Neural cell (in vitro differentiated cells): ENCODE data around the gene HCLS1. TPM values are rescaled to one million over a fixed set of nuclear protein-coding genes. Genes with fewer than 3 reads are reported as not detected.

Source experiments
- H2AFZ ChIP-seq: fragments of 200-600, 300-800 bp; sonication (generic), shearing (Covaris generic); 2 replicates; pipeline ENCODE4 v1.6.0; 2014; ENCODE audit warnings: low read depth, mild to moderate bottlenecking, antibody characterized with exemption, low read length, moderate library complexity
- H3F3A ChIP-seq: fragments of 200-600 bp; shearing (Covaris generic); 2 replicates; pipeline ENCODE4 v1.6.1; 2016; ENCODE audit warnings: mild to moderate bottlenecking, moderate library complexity, mixed read lengths, antibody characterized with exemption, low read length; ENCODE audit not compliant: insufficient read depth, poor library complexity, severe bottlenecking
- H3K27ac ChIP-seq: fragments of 200-600, 300-800 bp; sonication (generic), shearing (Covaris generic); 2 replicates; pipeline ENCODE4 v1.5.1; 2014; ENCODE audit warnings: mild to moderate bottlenecking, low read length, moderate library complexity
- H3K27me3 ChIP-seq: fragments of 300-800, 200-600 bp; sonication (generic), shearing (Covaris generic); 2 replicates; pipeline ENCODE4 v1.6.0; 2014; ENCODE audit warnings: mild to moderate bottlenecking, low read depth, low read length, moderate library complexity; ENCODE audit not compliant: insufficient read depth
- H3K36me3 ChIP-seq: fragments of 300-800, 200-600 bp; sonication (generic), shearing (Covaris generic); 2 replicates; pipeline ENCODE4 v1.5.1; 2014; ENCODE audit warnings: mild to moderate bottlenecking, antibody characterized with exemption, low read length, moderate library complexity; ENCODE audit not compliant: insufficient read depth
- H3K4me2 ChIP-seq: fragments of 300-800, 200-600 bp; sonication (generic), shearing (Covaris generic); 2 replicates; pipeline ENCODE4 v1.6.0; 2014; ENCODE audit warnings: mild to moderate bottlenecking, low read length
- H3K4me3 ChIP-seq: fragments of 300-800, 200-600 bp; sonication (generic), shearing (Covaris generic); 2 replicates; pipeline ENCODE4 v1.5.1; 2014; ENCODE audit warnings: mild to moderate bottlenecking, low read length, moderate library complexity
- H3K79me2 ChIP-seq: fragments of 200-600 bp; shearing (Covaris generic); replicated peaks from 2 replicates; pipeline ENCODE4 v1.6.0; 2014; ENCODE audit warnings: mild to moderate bottlenecking, low read length, moderate library complexity; ENCODE audit not compliant: insufficient read depth
- H3K9ac ChIP-seq: fragments of 300-800, 200-600 bp; sonication (generic), shearing (Covaris generic); 2 replicates; pipeline ENCODE4 v1.6.1; 2016; ENCODE audit warnings: mild to moderate bottlenecking, low read length, mixed read lengths
- H3K9me2 ChIP-seq: fragments of 200-600 bp; shearing (Covaris generic); 2 replicates; pipeline ENCODE4 v1.6.1; 2016; ENCODE audit warnings: mild to moderate bottlenecking, low read length, mixed read lengths; ENCODE audit not compliant: insufficient read depth
- H3K9me3 ChIP-seq: fragments of 200-600, 300-800 bp; sonication (generic), shearing (Covaris generic); 2 replicates; pipeline ENCODE4 v1.6.1; 2016; ENCODE audit warnings: mild to moderate bottlenecking, mixed run types, low read length, moderate library complexity, mixed read lengths
- H4K20me1 ChIP-seq: fragments of 200-600 bp; shearing (Covaris generic); 2 replicates; pipeline ENCODE4 v1.6.1; 2016; ENCODE audit warnings: mild to moderate bottlenecking, mixed run types; ENCODE audit not compliant: insufficient read depth
- EP300 ChIP-seq: fragments of 450-650 bp; conservative IDR thresholded peaks from 2 replicates; pipeline ENCODE4 v1.6.1; 2014; ENCODE audit warnings: antibody characterized with exemption, mild to moderate bottlenecking, moderate library complexity; ENCODE audit not compliant: poor library complexity, severe bottlenecking
- EZH2 ChIP-seq: fragments of 200-600, 300-800 bp; shearing (Covaris generic), sonication (generic); IDR thresholded peaks from 2 replicates; pipeline ENCODE4 v1.6.1; 2014; ENCODE audit warnings: antibody characterized with exemption, low read length, borderline replicate concordance, mild to moderate bottlenecking; ENCODE audit not compliant: insufficient read depth, poor library complexity, severe bottlenecking
- MXI1 ChIP-seq: fragments of 450-650 bp; conservative IDR thresholded peaks from 2 replicates; pipeline ENCODE4 v1.6.1; 2014; ENCODE audit warnings: antibody characterized with exemption, mild to moderate bottlenecking; ENCODE audit not compliant: poor library complexity, severe bottlenecking
- POLR2AphosphoS5 ChIP-seq: IDR thresholded peaks from 2 replicates; pipeline ENCODE4 v1.6.1; 2012
- RAD21 ChIP-seq: fragments of 450-650 bp; conservative IDR thresholded peaks from 2 replicates; pipeline ENCODE4 v1.6.1; 2014; ENCODE audit warnings: antibody characterized with exemption, mild to moderate bottlenecking, moderate library complexity
- REST ChIP-seq: IDR thresholded peaks from 2 replicates; pipeline ENCODE4 v1.6.1; 2012; ENCODE audit warnings: borderline replicate concordance
- SMC3 ChIP-seq: fragments of 450-650 bp; conservative IDR thresholded peaks from 2 replicates; pipeline ENCODE4 v1.6.1; 2014; ENCODE audit warnings: antibody characterized with exemption, mild to moderate bottlenecking, moderate library complexity; ENCODE audit not compliant: poor library complexity
- TAF1 ChIP-seq: IDR thresholded peaks from 2 replicates; pipeline ENCODE4 v1.6.1; 2012; ENCODE audit warnings: low read depth
- polyA plus RNA-seq: library from polyadenylated mRNA; depleted of rRNA; stranded (reverse); fragments of >200 nt; gene quantifications from 2 replicates; pipeline ENCODE4 v1.2.3, GENCODE V29; 2014
- TF ChIP-seq, protein P1 (sequence below): fragments of 450-650 bp; IDR thresholded peaks from 2 replicates; pipeline ENCODE4 v1.5.1; 2014; ENCODE audit warnings: antibody characterized with exemption, mild to moderate bottlenecking, moderate library complexity; ENCODE audit not compliant: poor library complexity, severe bottlenecking

Gene HCLS1
- polyA plus RNA-seq, 1 donor from 2014 or later: 0.25 TPM

- Histone ChIP-seq H4K20me1 (no peaks in the 10 kb centered on the region), H2AFZ (peak within 1 kb of the TSS; percentile 29), H3K4me2 (no peak within 1 kb of the TSS), H3K79me2 (no peaks in the 10 kb centered on the region), H3K36me3 (no peaks in the 10 kb centered on the region), H3K27ac (no peak within 1 kb of the TSS), H3K9ac (no peak within 1 kb of the TSS), H3K9me2 (no peaks in the 10 kb centered on the region), H3F3A (no peaks in the 10 kb centered on the region), H3K4me3 (no peak within 1 kb of the TSS), H3K9me3 (no peaks in the 10 kb centered on the region), H3K27me3 (no peaks in the 10 kb centered on the region)
- TF ChIP-seq EZH2: no peak
- no peak for TF ChIP-seq POLR2AphosphoS5
- no peak for TF ChIP-seq TAF1
- TF ChIP-seq EP300: no peak
- TF ChIP-seq SMC3: no peak
- TF ChIP-seq, protein P1, sequence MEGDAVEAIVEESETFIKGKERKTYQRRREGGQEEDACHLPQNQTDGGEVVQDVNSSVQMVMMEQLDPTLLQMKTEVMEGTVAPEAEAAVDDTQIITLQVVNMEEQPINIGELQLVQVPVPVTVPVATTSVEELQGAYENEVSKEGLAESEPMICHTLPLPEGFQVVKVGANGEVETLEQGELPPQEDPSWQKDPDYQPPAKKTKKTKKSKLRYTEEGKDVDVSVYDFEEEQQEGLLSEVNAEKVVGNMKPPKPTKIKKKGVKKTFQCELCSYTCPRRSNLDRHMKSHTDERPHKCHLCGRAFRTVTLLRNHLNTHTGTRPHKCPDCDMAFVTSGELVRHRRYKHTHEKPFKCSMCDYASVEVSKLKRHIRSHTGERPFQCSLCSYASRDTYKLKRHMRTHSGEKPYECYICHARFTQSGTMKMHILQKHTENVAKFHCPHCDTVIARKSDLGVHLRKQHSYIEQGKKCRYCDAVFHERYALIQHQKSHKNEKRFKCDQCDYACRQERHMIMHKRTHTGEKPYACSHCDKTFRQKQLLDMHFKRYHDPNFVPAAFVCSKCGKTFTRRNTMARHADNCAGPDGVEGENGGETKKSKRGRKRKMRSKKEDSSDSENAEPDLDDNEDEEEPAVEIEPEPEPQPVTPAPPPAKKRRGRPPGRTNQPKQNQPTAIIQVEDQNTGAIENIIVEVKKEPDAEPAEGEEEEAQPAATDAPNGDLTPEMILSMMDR: no peak
- TF ChIP-seq REST: no peak
- no peak for TF ChIP-seq RAD21
- no peak for TF ChIP-seq MXI1
Observed at GRCh38 chr3:121592856-121593702, 67.6 kb downstream of the HCLS1 start, which contains the start of gene FBXO40. TSS of gene FBXO40 (plus strand) at chr3:121593379. CDS start at chr3:121620576, 27,197 bp downstream.

- Histone ChIP-seq H3K9ac (no peak overlapping the region), H4K20me1 (no peaks in the 10 kb centered on the region), H3F3A (no peaks in the 10 kb centered on the region), H3K4me2 (no peak overlapping the region), H3K9me3 (no peaks in the 10 kb centered on the region), H3K9me2 (no peaks in the 10 kb centered on the region), H3K27me3 (no peaks in the 10 kb centered on the region), H3K36me3 (no peaks in the 10 kb centered on the region), H3K79me2 (no peaks in the 10 kb centered on the region), H3K27ac (no peak overlapping the region), H2AFZ (no peak overlapping the region), H3K4me3 (no peak overlapping the region)
- TF ChIP-seq REST: no peak
- no peak for TF ChIP-seq MXI1
- TF ChIP-seq EP300: no peak
- TF ChIP-seq, protein P1: no peak
- TF ChIP-seq RAD21: no peak
- TF ChIP-seq SMC3: no peak
- no peak for TF ChIP-seq TAF1
- TF ChIP-seq EZH2: no peak
- no peak for TF ChIP-seq POLR2AphosphoS5
Observed at GRCh38 chr3:121584418-121584817, 76.3 kb downstream of the HCLS1 start.
